PC-3 (cell line): Measurements from ENCODE around the gene CHAMP1. TPM values are rescaled to one million over a fixed set of nuclear protein-coding genes. Genes with fewer than 3 reads are reported as not detected.

Source experiments
- ATAC-seq: fragments of 200-7000 bp; cut with Tn5 transposase; 2 replicates; pipeline ENCODE4 v1.9.1; 2020; ENCODE audit warnings: mild to moderate bottlenecking, moderate library complexity
- BruUV-seq: library from RNA; stranded (reverse); fragments of 400-500 nt; replicated peaks from 2 replicates; lab custom pipeline; 2021; lab: Mats Ljungman, UMichigan
- CTCF ChIA-PET: fragments of 300-600 bp; sonication (Branson Sonifier 250); formaldehyde crosslinking; loops from one replicate; lab custom pipeline; 2022; ENCODE audit warnings: antibody characterized with exemption; lab: Charles Lee
- POLR2A ChIA-PET: fragments of 300-600 bp; sonication (Branson Sonifier 250); formaldehyde crosslinking; loops from one replicate; lab custom pipeline; 2022; ENCODE audit warnings: antibody characterized with exemption; ENCODE audit not compliant: unreplicated experiment; lab: Charles Lee
- DNase-seq: peaks from one replicate; pipeline ENCODE4 v3.0.0-alpha.2; 2015
- H2AFZ ChIP-seq: fragments of 300-600 bp; sonication (generic); 2 replicates; pipeline ENCODE4 v1.6.0; 2016; ENCODE audit warnings: antibody characterized with exemption, low read length
- H3F3A ChIP-seq: fragments of 300-600 bp; sonication (generic); one replicate; pipeline ENCODE4 v1.6.0; 2017; ENCODE audit warnings: antibody characterized with exemption, low read length, control low read depth, mild to moderate bottlenecking; ENCODE audit not compliant: unreplicated experiment
- H3K27ac ChIP-seq: fragments of 300-600 bp; sonication (generic); 2 replicates; pipeline ENCODE4 v1.5.1; 2016; ENCODE audit warnings: mild to moderate bottlenecking, low read length
- H3K27me3 ChIP-seq: fragments of 300-600 bp; sonication (generic); 2 replicates; pipeline ENCODE4 v1.6.1; 2016; ENCODE audit warnings: low read length, mixed read lengths
- H3K36me3 ChIP-seq: fragments of 300-600 bp; sonication (generic); 2 replicates; pipeline ENCODE4 v1.6.1; 2016; ENCODE audit warnings: low read depth, mixed run types, low read length, mixed read lengths
- H3K4me1 ChIP-seq: fragments of 300-600 bp; sonication (generic); 2 replicates; pipeline ENCODE4 v1.5.1; 2016; ENCODE audit warnings: low read length; ENCODE audit not compliant: insufficient read depth
- H3K4me2 ChIP-seq: fragments of 300-600 bp; sonication (generic); 2 replicates; pipeline ENCODE4 v1.6.0; 2016; ENCODE audit warnings: low read length
- H3K4me3 ChIP-seq: fragments of 300-600 bp; sonication (generic); 2 replicates; pipeline ENCODE4 v1.5.1; 2016; ENCODE audit warnings: mild to moderate bottlenecking, low read length, mixed read lengths
- H3K79me2 ChIP-seq: fragments of 300-600 bp; sonication (generic); 2 replicates; pipeline ENCODE4 v1.6.1; 2017; ENCODE audit warnings: low read length, mixed read lengths
- H3K9ac ChIP-seq: fragments of 300-600 bp; sonication (generic); 2 replicates; pipeline ENCODE4 v1.6.0; 2016; ENCODE audit warnings: mild to moderate bottlenecking, low read length
- H3K9me2 ChIP-seq: fragments of 300-600 bp; sonication (generic); replicated peaks from 2 replicates; pipeline ENCODE4 v1.6.1; 2016; ENCODE audit warnings: mixed run types, low read length, mixed read lengths
- H3K9me3 ChIP-seq: fragments of 300-600 bp; sonication (generic); 2 replicates; pipeline ENCODE4 v1.6.1; 2016; ENCODE audit warnings: low read length, mixed read lengths
- H4K20me1 ChIP-seq: fragments of 300-600 bp; sonication (generic); 2 replicates; pipeline ENCODE4 v1.6.1; 2016; ENCODE audit warnings: low read length, mixed read lengths
- EZH2 ChIP-seq: fragments of 300-600 bp; sonication (generic); IDR thresholded peaks from one replicate; pipeline ENCODE4 v1.6.1; 2017; ENCODE audit warnings: antibody characterized with exemption, mild to moderate bottlenecking, low read length; ENCODE audit not compliant: unreplicated experiment
- EZH2phosphoT487 ChIP-seq: fragments of 300-600 bp; sonication (generic); IDR thresholded peaks from 2 replicates; pipeline ENCODE4 v1.6.1; 2018; ENCODE audit warnings: mild to moderate bottlenecking, antibody characterized with exemption, low read length, borderline replicate concordance
- intact Hi-C: fragments of 100-400 bp; cut with micrococcal nuclease; formaldehyde crosslinking; loops from 2 replicates; pipeline ENCODE4 v1.9.0; 2023
- total RNA-seq: library from RNA; depleted of rRNA; stranded (reverse); fragments of >200 nt; gene quantifications from 2 replicates; pipeline ENCODE4 v1.2.3, GENCODE V29; 2014
- TF ChIP-seq, protein P1 (sequence below): fragments of 300-600 bp; sonication (generic); conservative IDR thresholded peaks from 2 replicates; pipeline ENCODE4 v1.5.1; 2017; ENCODE audit warnings: antibody characterized with exemption, low read depth, mild to moderate bottlenecking, low read length

CHAMP1 gene
- total RNA-seq, 1 experiment from 2014 or later, result 8.3 TPM

DNA sequence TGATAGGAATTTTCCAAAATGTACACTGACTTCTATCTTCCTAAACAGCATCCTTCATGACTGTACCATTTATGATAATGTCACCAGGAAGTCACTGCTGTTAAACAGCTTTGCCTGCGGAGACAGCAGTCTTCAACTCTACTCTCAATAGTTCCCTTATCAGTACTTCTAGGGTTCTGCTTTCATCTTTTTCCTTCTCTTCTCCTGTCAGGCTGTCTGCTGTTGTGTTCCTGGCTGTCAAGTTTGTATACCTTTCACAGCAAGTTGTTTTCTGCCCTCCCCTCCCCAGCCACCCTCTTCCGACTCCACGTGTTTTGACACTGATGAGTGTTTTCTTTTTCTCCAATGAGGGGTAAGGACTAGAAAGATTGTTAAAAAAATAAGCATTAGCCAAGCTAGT, 30.7 kb upstream of the CHAMP1 start:
- H3K9ac ChIP-seq, result no peak overlapping the region
- no peaks in the 10 kb centered on the region for H3K9me2 ChIP-seq
- H3K4me3 ChIP-seq, result no peak overlapping the region
- no TSS peak for BruUV-seq
- H3K27me3 ChIP-seq, result no peaks in the 10 kb centered on the region
- CTCF ChIA-PET, result no interaction called here
- no peak for ATAC-seq
- no peak overlapping the region for H2AFZ ChIP-seq
- peaks cover 11% of the 10 kb centered on the region; the same call in 1 of the 2 replicates for H3K36me3 ChIP-seq
- intact Hi-C loops, result loop anchor here (2.0 kb wide), 1 partner anchor 31 kb away; the partner anchor contains the start of gene CHAMP1
- TF ChIP-seq, protein P1, sequence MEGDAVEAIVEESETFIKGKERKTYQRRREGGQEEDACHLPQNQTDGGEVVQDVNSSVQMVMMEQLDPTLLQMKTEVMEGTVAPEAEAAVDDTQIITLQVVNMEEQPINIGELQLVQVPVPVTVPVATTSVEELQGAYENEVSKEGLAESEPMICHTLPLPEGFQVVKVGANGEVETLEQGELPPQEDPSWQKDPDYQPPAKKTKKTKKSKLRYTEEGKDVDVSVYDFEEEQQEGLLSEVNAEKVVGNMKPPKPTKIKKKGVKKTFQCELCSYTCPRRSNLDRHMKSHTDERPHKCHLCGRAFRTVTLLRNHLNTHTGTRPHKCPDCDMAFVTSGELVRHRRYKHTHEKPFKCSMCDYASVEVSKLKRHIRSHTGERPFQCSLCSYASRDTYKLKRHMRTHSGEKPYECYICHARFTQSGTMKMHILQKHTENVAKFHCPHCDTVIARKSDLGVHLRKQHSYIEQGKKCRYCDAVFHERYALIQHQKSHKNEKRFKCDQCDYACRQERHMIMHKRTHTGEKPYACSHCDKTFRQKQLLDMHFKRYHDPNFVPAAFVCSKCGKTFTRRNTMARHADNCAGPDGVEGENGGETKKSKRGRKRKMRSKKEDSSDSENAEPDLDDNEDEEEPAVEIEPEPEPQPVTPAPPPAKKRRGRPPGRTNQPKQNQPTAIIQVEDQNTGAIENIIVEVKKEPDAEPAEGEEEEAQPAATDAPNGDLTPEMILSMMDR, result no peak
- TF ChIP-seq EZH2 (no peak), EZH2phosphoT487 (no peak)
- no peaks in the 10 kb centered on the region for H3K9me3 ChIP-seq
- no peak for DNase-seq
- H4K20me1 ChIP-seq, result no peaks in the 10 kb centered on the region
- H3K4me2 ChIP-seq, result 0 out of 2 replicates have a peak overlapping the region, but pooled peaks have one; percentile 2
- POLR2A ChIA-PET, result no interaction called here
- H3K27ac ChIP-seq, result no peak overlapping the region
- peaks cover 4% of the 10 kb centered on the region for H3F3A ChIP-seq
- H3K79me2 ChIP-seq, result peaks cover 25% of the 10 kb centered on the region
- H3K4me1 ChIP-seq, result peaks cover 13% of the 10 kb centered on the region

DNA sequence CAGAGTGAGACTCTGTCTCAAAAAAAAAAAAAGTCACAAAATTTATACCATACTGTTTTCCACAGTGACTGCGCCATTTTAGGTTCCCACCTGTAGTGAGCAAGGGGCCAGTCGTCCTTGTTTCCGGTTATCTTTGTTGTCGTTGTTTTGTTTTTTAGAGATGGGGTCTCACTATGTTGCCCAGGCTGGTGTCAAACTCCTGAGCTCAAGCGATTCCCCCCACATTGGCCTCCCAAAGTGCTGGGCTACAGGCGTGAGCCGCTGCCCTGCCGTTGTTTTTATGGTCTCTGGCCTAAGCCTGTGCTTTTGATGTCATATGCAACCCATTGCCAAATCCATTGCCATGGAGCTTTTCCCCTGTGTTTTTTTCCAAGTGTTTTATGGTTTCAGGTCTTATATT, 29.6 kb upstream of the CHAMP1 start:
- H3K36me3 ChIP-seq, result peaks cover 8% of the 10 kb centered on the region; the same call in 1 of the 2 replicates
- ChIA-PET CTCF (no interaction called here), POLR2A (no interaction called here)
- no peak overlapping the region for H3K4me2 ChIP-seq
- DNase-seq, result no peak
- intact Hi-C loops, result no loop called here
- H3K4me3 ChIP-seq, result no peak overlapping the region
- H3K9me3 ChIP-seq, result no peaks in the 10 kb centered on the region
- no peaks in the 10 kb centered on the region for H3K27me3 ChIP-seq
- no peaks in the 10 kb centered on the region for H3K9me2 ChIP-seq
- TF ChIP-seq EZH2phosphoT487 (no peak), EZH2 (no peak)
- TF ChIP-seq, protein P1, result no peak
- no peak overlapping the region for H3K9ac ChIP-seq
- H3K4me1 ChIP-seq, result peaks cover 12% of the 10 kb centered on the region
- no TSS peak for BruUV-seq
- H3F3A ChIP-seq, result peaks cover 4% of the 10 kb centered on the region
- H2AFZ ChIP-seq, result no peak overlapping the region
- no peak for ATAC-seq
- peaks cover 25% of the 10 kb centered on the region for H3K79me2 ChIP-seq
- H3K27ac ChIP-seq, result no peak overlapping the region
- H4K20me1 ChIP-seq, result no peaks in the 10 kb centered on the region

DNA sequence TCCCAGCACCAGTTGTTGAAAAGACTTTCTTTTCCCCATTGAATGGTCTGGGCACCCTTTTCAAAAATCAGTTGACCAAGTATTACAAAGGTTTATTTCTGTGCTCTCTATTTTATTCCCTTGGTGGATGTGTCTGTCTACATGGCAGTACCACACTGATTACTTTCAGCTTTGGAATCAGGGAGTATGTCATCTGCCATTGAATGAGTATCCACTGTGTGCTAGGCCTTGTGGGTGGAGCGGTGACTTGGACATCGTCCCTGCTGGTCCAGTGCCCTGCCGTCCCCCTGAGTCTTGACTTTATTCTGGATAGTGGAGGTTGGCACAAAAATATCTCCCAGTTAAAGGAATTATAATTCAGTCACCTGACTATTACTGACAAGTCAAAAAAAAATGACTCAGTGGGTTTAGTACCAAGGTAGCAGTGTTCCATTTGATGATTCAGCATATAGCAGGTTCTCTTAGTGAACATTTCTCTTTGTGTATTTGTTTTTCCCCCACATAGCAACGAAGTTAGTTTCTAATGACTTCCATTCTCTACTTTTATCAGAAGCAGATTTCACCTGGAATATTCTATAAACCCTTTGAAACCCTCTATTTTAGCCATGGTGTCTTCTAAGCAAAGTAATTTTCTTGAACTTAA, 29.0 kb upstream of the CHAMP1 start:
- Histone ChIP-seq H2AFZ (no peak overlapping the region), H3K36me3 (peaks cover 7% of the 10 kb centered on the region; the same call in 1 of the 2 replicates), H3K4me2 (peak overlapping the region; percentile 38; the same call in 1 of the 2 replicates), H3K79me2 (peaks cover 25% of the 10 kb centered on the region), H3K27me3 (no peaks in the 10 kb centered on the region), H4K20me1 (no peaks in the 10 kb centered on the region), H3K27ac (0 out of 2 replicates have a peak overlapping the region, but pooled peaks have one; percentile 8), H3K4me1 (peaks cover 6% of the 10 kb centered on the region), H3K4me3 (no peak overlapping the region), H3K9ac (no peak overlapping the region), H3K9me3 (no peaks in the 10 kb centered on the region), H3K9me2 (no peaks in the 10 kb centered on the region), H3F3A (peaks cover 2% of the 10 kb centered on the region)
- ATAC-seq (no peak), DNase-seq (peak; percentile 33)
- TF ChIP-seq EZH2, result no peak
- TF ChIP-seq, protein P1, result no peak
- TF ChIP-seq EZH2phosphoT487, result no peak
- ChIA-PET POLR2A (no interaction called here), CTCF (no interaction called here)
- intact Hi-C loops, result no loop called here
- no TSS peak for BruUV-seq
